ENCODE results near the gene GORASP1. TPM values are rescaled to one million over a fixed set of nuclear protein-coding genes. Genes with fewer than 3 reads are reported as not detected.
A peak's percentile ranks its signal among the peaks of the same experiment; 100 is the strongest.

The GORASP1 gene
- total and polyA plus RNA-seq, 11 donors, result 19.9 to 52.5 (median 42.3) TPM

DNA sequence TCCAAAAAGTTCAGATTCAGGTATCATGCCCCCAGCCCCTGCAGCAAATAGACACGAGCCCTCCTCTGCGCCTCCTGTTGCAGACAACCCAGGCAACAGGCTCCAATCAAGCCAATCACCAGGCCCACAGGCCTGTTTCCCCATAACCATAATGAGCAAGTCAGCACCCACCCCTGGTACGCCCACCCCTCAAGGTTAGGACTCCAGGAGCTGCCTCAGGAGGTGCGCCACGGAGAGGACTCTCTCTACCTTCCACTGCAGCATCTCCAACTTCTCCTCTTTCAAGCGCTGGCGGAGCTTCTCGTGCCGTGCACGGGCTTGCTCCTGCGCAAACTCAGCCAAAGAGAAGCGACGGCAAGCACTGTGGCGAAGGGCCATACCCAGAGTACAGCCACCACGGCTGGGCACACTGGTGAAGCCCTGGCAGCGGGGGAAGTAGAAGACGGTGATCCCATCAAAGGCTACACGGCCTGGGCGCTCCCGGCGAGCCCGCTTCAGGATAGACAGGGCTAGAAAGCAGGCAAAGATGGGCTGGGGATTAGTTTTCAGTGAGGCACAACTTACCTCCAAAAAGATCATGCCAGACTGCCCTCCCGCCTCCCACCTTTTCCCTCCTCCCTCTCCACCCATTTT lies 37.4 kb upstream of the GORASP1 start:
- no peaks in the 10 kb centered on the region for H3K9me3 ChIP-seq
- intact Hi-C loops (cut with DNase I), result loop anchor here in 2 of 10 donors (5.0 kb wide), 2 partner anchors 37 to 38 kb away; partner anchors contain the start of genes GORASP1 (in 1 of the 2) and TTC21A (in 1 of the 2)
- no peak overlapping the region for H3K27ac ChIP-seq
- no peak for DNase-seq
- no peaks in the 10 kb centered on the region for H3K27me3 ChIP-seq
- TF ChIP-seq POLR2A (IDR thresholded peaks at IDR 0.05), result no peak
- TF ChIP-seq, protein P1, sequence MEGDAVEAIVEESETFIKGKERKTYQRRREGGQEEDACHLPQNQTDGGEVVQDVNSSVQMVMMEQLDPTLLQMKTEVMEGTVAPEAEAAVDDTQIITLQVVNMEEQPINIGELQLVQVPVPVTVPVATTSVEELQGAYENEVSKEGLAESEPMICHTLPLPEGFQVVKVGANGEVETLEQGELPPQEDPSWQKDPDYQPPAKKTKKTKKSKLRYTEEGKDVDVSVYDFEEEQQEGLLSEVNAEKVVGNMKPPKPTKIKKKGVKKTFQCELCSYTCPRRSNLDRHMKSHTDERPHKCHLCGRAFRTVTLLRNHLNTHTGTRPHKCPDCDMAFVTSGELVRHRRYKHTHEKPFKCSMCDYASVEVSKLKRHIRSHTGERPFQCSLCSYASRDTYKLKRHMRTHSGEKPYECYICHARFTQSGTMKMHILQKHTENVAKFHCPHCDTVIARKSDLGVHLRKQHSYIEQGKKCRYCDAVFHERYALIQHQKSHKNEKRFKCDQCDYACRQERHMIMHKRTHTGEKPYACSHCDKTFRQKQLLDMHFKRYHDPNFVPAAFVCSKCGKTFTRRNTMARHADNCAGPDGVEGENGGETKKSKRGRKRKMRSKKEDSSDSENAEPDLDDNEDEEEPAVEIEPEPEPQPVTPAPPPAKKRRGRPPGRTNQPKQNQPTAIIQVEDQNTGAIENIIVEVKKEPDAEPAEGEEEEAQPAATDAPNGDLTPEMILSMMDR (IDR thresholded peaks at IDR 0.05), result no peak
- peaks cover 35 to 87% (median 72%) of the 10 kb centered on the region in 12 donors for H3K4me1 ChIP-seq
- H3K4me3 ChIP-seq, result no peak overlapping the region
- H3K36me3 ChIP-seq, result peaks cover 15 to 68% (median 59%) of the 10 kb centered on the region in 9 donors
- ATAC-seq, result no peak
- 95 to 97% (median 96%) methylated on average over 19 to 23 of the region's 23 CpGs for WGBS, 4 donors

DNA sequence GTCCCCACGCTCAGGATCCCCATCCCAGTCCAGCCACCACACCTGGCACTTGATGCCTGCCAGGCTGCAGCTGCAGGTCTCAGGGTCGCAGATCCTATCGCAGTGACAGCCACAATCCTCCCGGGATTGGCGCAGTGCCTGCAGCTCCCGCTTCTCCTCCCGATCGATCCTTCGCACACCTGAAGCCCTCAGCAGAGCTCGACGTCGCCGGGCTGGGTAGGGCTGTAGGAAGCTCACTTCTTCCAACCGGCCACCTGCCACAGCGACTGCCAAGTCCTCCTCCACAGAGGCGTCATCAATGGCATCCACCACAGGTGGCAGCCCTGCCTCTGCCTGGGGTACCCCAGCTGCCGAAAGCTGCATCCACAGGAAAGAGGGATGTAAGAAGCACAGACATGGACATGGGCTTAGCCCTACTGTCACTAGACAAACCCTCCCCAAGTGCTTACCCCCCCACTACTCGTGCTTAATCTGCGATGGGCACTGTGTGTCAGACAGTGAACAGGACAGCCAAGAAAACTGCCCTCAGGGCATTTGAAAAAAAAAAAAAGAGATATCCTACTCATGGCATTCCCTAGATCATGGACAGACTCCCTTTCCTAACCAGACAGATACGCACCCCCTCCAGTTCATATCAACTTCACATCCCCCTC lies 36.8 kb upstream of the GORASP1 start:
- Histone ChIP-seq H3K4me1 (peaks cover 33 to 87% (median 71%) of the 10 kb centered on the region in 12 donors), H3K27ac (no peak overlapping the region), H3K4me3 (no peak overlapping the region), H3K9me3 (no peaks in the 10 kb centered on the region), H3K36me3 (peaks cover 15 to 72% (median 59%) of the 10 kb centered on the region in 9 donors), H3K27me3 (no peaks in the 10 kb centered on the region)
- no peak for ATAC-seq
- WGBS, 4 donors, result 88 to 90% (median 88%) methylated on average over 20 of the region's 20 CpGs
- no peak for DNase-seq
- intact Hi-C loops (cut with DNase I), result loop anchor here in 1 of 10 donors (5.0 kb wide), 1 partner anchor 38 kb away; no protein-coding TSS in a partner anchor
- TF ChIP-seq POLR2A (IDR thresholded peaks at IDR 0.05), result no peak
- TF ChIP-seq, protein P1 (IDR thresholded peaks at IDR 0.05), result no peak

DNA sequence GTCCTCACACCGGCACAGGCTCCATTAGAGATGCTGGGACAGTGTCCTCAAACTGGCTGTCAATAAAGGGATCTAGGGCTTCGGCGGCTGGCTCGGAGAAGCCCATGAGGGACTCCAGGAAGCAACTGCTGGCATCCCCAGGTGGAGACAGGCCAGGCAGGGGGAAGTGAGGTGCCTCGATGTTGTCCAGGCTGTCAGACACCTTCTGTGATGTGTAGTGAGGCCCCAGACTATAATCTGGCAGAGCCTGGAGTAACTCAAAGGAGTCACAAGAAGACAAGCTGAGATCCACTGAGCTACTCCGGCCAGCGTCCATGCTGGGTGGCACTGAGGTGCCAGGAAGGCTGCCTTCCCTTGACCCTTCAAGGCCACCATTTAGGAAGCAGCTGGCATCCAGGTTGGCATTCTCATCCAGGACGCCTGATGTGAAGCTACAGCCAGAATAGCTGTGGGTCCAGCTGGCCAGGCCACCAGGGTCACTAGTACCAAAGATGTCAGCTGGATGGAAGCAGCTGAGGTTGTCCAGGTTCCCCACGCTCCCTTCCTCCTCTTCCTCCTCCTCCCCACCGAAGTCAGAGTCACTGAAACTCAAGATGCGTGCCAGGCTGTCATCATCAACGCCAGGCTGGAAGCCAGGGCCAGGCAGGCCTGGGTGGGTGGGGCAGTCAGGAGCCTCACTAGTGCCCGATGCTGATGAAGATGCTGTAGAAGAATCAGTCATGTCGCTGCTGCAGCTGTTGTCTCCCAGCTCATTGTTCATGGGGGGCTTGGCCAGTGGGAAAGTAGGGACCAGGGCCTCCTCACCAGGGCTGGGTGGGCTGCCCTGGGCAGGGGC lies 35.8 kb upstream of the GORASP1 start:
- peak overlapping the region in 1 of 12 donors; percentile 55 for H3K27ac ChIP-seq
- H3K36me3 ChIP-seq, result peaks cover 15 to 74% (median 59%) of the 10 kb centered on the region in 9 donors
- H3K4me1 ChIP-seq, result peaks cover 33 to 82% (median 64%) of the 10 kb centered on the region in 12 donors
- WGBS, 4 donors, result 70 to 77% (median 76%) methylated on average over 13 to 14 of the region's 14 CpGs
- intact Hi-C loops (cut with DNase I), result loop anchor here in 1 of 10 donors (5.0 kb wide), 1 partner anchor 39 kb away; no protein-coding TSS in a partner anchor
- ATAC-seq, result no peak
- TF ChIP-seq POLR2A (IDR thresholded peaks at IDR 0.05), result no peak
- TF ChIP-seq, protein P1 (IDR thresholded peaks at IDR 0.05), result no peak
- H3K9me3 ChIP-seq, result no peaks in the 10 kb centered on the region
- no peak for DNase-seq
- H3K27me3 ChIP-seq, result no peaks in the 10 kb centered on the region
- H3K4me3 ChIP-seq, result no peak overlapping the region
